Measurements from ENCODE around the gene CLSTN3. TPM values are rescaled to one million over a fixed set of nuclear protein-coding genes. Genes with fewer than 3 reads are reported as not detected.

The CLSTN3 gene
- total and polyA plus RNA-seq, 2 of the 13 experiments (the other 11 are each of a cell fraction or from before 2014, with no cell fraction given), result 26.2 to 94.1 TPM

DNA sequence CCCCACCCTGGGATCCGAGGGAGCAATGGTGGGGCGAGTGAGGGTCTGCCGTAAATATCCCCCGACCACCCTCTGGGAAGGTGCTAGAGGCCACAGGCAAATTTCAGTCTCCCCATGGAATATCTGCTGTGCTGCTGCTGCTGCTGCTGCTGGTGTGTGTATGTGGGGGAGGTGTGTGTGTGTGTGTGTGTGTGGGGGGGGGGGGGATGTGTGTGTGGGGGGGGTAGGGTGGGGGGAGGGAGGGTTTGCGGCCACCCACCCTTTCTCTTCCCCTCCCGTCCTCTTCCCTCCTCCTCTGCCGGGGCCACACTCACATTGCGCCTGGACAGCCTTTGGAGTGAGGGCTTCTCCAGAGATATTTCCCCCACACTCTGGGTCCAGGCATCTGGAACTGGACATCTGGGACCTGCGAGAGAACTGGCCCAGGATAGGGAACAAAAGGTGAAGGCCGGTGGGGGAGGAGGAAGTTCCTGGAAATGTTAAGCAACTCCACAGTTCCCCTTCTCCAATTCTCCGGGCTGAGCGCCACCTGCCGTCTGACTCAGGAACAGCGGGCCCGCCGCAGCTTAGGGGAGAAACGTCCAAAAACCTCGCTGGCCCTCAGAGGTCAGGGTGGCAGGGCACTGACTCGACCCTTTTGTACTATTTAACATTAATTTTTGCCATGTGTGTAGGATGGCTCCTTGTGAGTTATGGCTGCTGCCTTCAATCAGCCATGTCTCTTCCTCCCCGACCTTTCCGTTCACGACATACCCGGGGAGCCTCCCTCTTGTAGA lies 21.2 kb upstream of the CLSTN3 start, which contains the start of gene C1RL (continued):
- peak; percentile 58; the same call in 1 of the 2 replicates for TF ChIP-seq ZBTB38 (CRISPR knock-in tag; IDR thresholded peaks at IDR 0.05)
- no peak for TF ChIP-seq RNF2 (conservative IDR thresholded peaks at IDR 0.05; ENCODE audit: low read depth)
- no peak for TF ChIP-seq ZNF292 (CRISPR knock-in tag; IDR thresholded peaks at IDR 0.05; ENCODE audit: borderline replicate concordance, low read depth)
- TF ChIP-seq ZNF605 (CRISPR knock-in tag; IDR thresholded peaks at IDR 0.05), result no peak
- TF ChIP-seq NCOA1 (CRISPR knock-in tag; IDR thresholded peaks at IDR 0.05), result no peak
- no peak for TF ChIP-seq ZNF329 (CRISPR knock-in tag; IDR thresholded peaks at IDR 0.05; ENCODE audit: low read depth)
- TF ChIP-seq, protein P1, sequence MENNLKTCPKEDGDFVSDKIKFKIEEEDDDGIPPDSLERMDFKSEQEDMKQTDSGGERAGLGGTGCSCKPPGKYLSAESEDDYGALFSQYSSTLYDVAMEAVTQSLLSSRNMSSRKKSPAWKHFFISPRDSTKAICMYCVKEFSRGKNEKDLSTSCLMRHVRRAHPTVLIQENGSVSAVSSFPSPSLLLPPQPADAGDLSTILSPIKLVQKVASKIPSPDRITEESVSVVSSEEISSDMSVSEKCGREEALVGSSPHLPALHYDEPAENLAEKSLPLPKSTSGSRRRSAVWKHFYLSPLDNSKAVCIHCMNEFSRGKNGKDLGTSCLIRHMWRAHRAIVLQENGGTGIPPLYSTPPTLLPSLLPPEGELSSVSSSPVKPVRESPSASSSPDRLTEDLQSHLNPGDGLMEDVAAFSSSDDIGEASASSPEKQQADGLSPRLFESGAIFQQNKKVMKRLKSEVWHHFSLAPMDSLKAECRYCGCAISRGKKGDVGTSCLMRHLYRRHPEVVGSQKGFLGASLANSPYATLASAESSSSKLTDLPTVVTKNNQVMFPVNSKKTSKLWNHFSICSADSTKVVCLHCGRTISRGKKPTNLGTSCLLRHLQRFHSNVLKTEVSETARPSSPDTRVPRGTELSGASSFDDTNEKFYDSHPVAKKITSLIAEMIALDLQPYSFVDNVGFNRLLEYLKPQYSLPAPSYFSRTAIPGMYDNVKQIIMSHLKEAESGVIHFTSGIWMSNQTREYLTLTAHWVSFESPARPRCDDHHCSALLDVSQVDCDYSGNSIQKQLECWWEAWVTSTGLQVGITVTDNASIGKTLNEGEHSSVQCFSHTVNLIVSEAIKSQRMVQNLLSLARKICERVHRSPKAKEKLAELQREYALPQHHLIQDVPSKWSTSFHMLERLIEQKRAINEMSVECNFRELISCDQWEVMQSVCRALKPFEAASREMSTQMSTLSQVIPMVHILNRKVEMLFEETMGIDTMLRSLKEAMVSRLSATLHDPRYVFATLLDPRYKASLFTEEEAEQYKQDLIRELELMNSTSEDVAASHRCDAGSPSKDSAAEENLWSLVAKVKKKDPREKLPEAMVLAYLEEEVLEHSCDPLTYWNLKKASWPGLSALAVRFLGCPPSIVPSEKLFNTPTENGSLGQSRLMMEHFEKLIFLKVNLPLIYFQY (CRISPR knock-in tag; IDR thresholded peaks at IDR 0.05; ENCODE audit: borderline replicate concordance), result peak; percentile 77; the same call in 1 of the 2 replicates
- no peak for TF ChIP-seq JUNB (CRISPR knock-in tag; IDR thresholded peaks at IDR 0.05; ENCODE audit: borderline replicate concordance)
- 0 out of 2 replicates have a peak, but pooled peaks have one; percentile 11 for TF ChIP-seq ZNF598 (CRISPR knock-in tag; IDR thresholded peaks at IDR 0.05; ENCODE audit: borderline replicate concordance)
- no peak for TF ChIP-seq IRX3 (CRISPR knock-in tag; IDR thresholded peaks at IDR 0.05; ENCODE audit: borderline replicate concordance, low read depth)
- TF ChIP-seq, protein P2, sequence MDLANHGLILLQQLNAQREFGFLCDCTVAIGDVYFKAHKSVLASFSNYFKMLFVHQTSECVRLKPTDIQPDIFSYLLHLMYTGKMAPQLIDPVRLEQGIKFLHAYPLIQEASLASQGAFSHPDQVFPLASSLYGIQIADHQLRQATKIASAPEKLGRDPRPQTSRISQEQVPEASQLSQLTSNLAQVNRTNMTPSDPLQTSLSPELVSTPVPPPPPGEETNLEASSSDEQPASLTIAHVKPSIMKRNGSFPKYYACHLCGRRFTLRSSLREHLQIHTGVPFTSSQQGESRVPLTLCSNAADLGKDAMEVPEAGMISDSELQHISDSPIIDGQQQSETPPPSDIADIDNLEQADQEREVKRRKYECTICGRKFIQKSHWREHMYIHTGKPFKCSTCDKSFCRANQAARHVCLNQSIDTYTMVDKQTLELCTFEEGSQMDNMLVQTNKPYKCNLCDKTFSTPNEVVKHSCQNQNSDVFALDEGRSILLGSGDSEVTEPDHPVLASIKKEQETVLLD (CRISPR knock-in tag; IDR thresholded peaks at IDR 0.05; ENCODE audit: low read depth), result no peak
- TF ChIP-seq ZNF138 (CRISPR knock-in tag; IDR thresholded peaks at IDR 0.05; ENCODE audit: low read depth), result no peak
- peak; percentile 94 for TF ChIP-seq ELF3 (CRISPR knock-in tag; IDR thresholded peaks at IDR 0.05)
- TF ChIP-seq, protein P3, sequence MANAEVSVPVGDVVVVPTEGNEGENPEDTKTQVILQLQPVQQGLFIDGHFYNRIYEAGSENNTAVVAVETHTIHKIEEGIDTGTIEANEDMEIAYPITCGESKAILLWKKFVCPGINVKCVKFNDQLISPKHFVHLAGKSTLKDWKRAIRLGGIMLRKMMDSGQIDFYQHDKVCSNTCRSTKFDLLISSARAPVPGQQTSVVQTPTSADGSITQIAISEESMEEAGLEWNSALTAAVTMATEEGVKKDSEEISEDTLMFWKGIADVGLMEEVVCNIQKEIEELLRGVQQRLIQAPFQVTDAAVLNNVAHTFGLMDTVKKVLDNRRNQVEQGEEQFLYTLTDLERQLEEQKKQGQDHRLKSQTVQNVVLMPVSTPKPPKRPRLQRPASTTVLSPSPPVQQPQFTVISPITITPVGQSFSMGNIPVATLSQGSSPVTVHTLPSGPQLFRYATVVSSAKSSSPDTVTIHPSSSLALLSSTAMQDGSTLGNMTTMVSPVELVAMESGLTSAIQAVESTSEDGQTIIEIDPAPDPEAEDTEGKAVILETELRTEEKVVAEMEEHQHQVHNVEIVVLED (CRISPR knock-in tag; IDR thresholded peaks at IDR 0.05; ENCODE audit: borderline replicate concordance), result no peak
- TF ChIP-seq, protein P4, sequence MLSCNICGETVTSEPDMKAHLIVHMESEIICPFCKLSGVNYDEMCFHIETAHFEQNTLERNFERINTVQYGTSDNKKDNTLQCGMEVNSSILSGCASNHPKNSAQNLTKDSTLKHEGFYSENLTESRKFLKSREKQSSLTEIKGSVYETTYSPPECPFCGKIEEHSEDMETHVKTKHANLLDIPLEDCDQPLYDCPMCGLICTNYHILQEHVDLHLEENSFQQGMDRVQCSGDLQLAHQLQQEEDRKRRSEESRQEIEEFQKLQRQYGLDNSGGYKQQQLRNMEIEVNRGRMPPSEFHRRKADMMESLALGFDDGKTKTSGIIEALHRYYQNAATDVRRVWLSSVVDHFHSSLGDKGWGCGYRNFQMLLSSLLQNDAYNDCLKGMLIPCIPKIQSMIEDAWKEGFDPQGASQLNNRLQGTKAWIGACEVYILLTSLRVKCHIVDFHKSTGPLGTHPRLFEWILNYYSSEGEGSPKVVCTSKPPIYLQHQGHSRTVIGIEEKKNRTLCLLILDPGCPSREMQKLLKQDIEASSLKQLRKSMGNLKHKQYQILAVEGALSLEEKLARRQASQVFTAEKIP (CRISPR knock-in tag; IDR thresholded peaks at IDR 0.05; ENCODE audit: borderline replicate concordance), result no peak
- TF ChIP-seq, protein P5, sequence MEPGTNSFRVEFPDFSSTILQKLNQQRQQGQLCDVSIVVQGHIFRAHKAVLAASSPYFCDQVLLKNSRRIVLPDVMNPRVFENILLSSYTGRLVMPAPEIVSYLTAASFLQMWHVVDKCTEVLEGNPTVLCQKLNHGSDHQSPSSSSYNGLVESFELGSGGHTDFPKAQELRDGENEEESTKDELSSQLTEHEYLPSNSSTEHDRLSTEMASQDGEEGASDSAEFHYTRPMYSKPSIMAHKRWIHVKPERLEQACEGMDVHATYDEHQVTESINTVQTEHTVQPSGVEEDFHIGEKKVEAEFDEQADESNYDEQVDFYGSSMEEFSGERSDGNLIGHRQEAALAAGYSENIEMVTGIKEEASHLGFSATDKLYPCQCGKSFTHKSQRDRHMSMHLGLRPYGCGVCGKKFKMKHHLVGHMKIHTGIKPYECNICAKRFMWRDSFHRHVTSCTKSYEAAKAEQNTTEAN (CRISPR knock-in tag; conservative IDR thresholded peaks at IDR 0.05), result peak; percentile 61; the same call in 1 of the 2 replicates
- no peak; the same call in 1 of the 2 replicates for TF ChIP-seq CBFB (CRISPR knock-in tag; IDR thresholded peaks at IDR 0.05)
- TF ChIP-seq MYC (CRISPR knock-in tag; IDR thresholded peaks at IDR 0.05; ENCODE audit: borderline replicate concordance), result peak; percentile 4; the same call in 1 of the 2 replicates
- no peak for TF ChIP-seq ZNF274 (CRISPR knock-in tag; IDR thresholded peaks at IDR 0.05)

All from HepG2 (cell line).